K562 (cell line): ENCODE measurements around the gene TMEM19. TPM values are rescaled to one million over a fixed set of nuclear protein-coding genes. Genes with fewer than 3 reads are reported as not detected.

Experiments
- ATF6 ChIP-seq: sonication (generic); formaldehyde crosslinking; IDR thresholded peaks from 2 replicates; pipeline ENCODE4 v1.4.0; 2020; ENCODE audit warnings: mild to moderate bottlenecking, missing genetic modification reagents
- CAMTA2 ChIP-seq: fragments of 250-450 bp; sonication (Bioruptor Pico); conservative IDR thresholded peaks from 2 replicates; pipeline ENCODE4 v1.5.1; 2022
- EGR1 ChIP-seq: fragments of 450-650 bp; conservative IDR thresholded peaks from 2 replicates; pipeline ENCODE4 v1.6.1; 2017; ENCODE audit warnings: mild to moderate bottlenecking
- GATA2 ChIP-seq: sonication (generic); formaldehyde crosslinking; IDR thresholded peaks from 2 replicates; pipeline ENCODE4 v1.4.0; 2020; ENCODE audit warnings: mild to moderate bottlenecking, missing genetic modification reagents
- HDAC8 ChIP-seq: fragments of 450-650 bp; IDR thresholded peaks from 2 replicates; pipeline ENCODE4 v1.6.1; 2016; ENCODE audit warnings: mild to moderate bottlenecking, missing genetic modification characterization, moderate library complexity, missing compliant biosample characterization
- MITF ChIP-seq: IDR thresholded peaks from 2 replicates; pipeline ENCODE4 v1.6.1; 2014; ENCODE audit warnings: antibody characterized with exemption
- NCOA4 ChIP-seq: fragments of 450-650 bp; IDR thresholded peaks from 2 replicates; pipeline ENCODE4 v1.6.1; 2018; ENCODE audit warnings: mild to moderate bottlenecking; ENCODE audit not compliant: partially characterized antibody
- NONO ChIP-seq, 2 experiments: fragments of 200-400 bp in 1 of 2; fragments of 450-650 bp in 1 of 2; formaldehyde crosslinking in 1 of 2; IDR thresholded peaks; 2 replicates each; pipeline ENCODE4 v1.6.1; 2017; ENCODE audit warnings: low read depth in 2 of 2, mild to moderate bottlenecking in 2 of 2, moderate library complexity in 2 of 2, low read length in 1 of 2
- TFAM ChIP-seq: fragments of 250-450 bp; sonication (Bioruptor Pico); conservative IDR thresholded peaks from 2 replicates; pipeline ENCODE4 v1.5.0; 2021; ENCODE audit warnings: mild to moderate bottlenecking, moderate library complexity
- TSHZ1 ChIP-seq: fragments of 250-450 bp; sonication (Bioruptor Pico); IDR thresholded peaks from 2 replicates; pipeline ENCODE4 v1.4.0; 2020; ENCODE audit warnings: mild to moderate bottlenecking, moderate library complexity
- ZBTB11 ChIP-seq, 3 experiments: fragments of 200-800 bp in 1 of 3; fragments of 250-450 bp in 1 of 3; fragments of 450-650 bp in 1 of 3; sonication (Bioruptor Pico) in 1 of 3; sonication (Bioruptor generic) in 1 of 3; formaldehyde crosslinking in 1 of 3; IDR thresholded peaks; 2 replicates each; pipeline versions ENCODE4 v1.6.1 to v1.8.0; 2016 to 2022; ENCODE audit warnings: mild to moderate bottlenecking in 2 of 3, missing genetic modification characterization in 2 of 3, missing compliant biosample characterization in 1 of 3, moderate library complexity in 1 of 3
- ZNF121 ChIP-seq: sonication (generic); formaldehyde crosslinking; conservative IDR thresholded peaks from 2 replicates; pipeline ENCODE4 v1.8.0; 2022; ENCODE audit warnings: missing genetic modification reagents
- ZNF584 ChIP-seq: fragments of 200-800 bp; sonication (Bioruptor generic); IDR thresholded peaks from 2 replicates; pipeline ENCODE4 v1.6.1; 2016; ENCODE audit warnings: low read depth, mild to moderate bottlenecking, missing genetic modification characterization, missing compliant biosample characterization
- polyA plus RNA-seq, 8 experiments: library from polyadenylated mRNA; depleted of rRNA in 4 of 8; stranded (reverse) in 5 of 8; unstranded in 3 of 8; fragments of >200 nt; fragmentation: Nextera tagmentation in 2 of 8; fragmentation: Illumina TruSeq in 1 of 8; extraction: Ambion mirVana in 2 of 8; extraction: Trizol in 1 of 8; gene quantifications; 2 replicates each; pipeline versions ENCODE4 v1.2.1 to v1.2.3, GENCODE V29; 2011 to 2014; ENCODE audit warnings: inconsistent platforms in 1 of 8, missing spikeins in 1 of 8
- total RNA-seq, 7 experiments: library from RNA; depleted of rRNA in 6 of 7; stranded (reverse); fragments of >200 nt in 6 of 7; fragmentation: Illumina TruSeq in 2 of 7; extraction: Trizol in 2 of 7; gene quantifications; 2 replicates each; pipeline versions ENCODE4 v1.2.1 to v1.2.3, GENCODE V29; 2011 to 2021; ENCODE audit warnings: low replicate concordance in 1 of 7

TMEM19 gene
- total and polyA plus RNA-seq, 9 of the 15 experiments (the other 6 are each of a cell fraction or from before 2014, with no cell fraction given) = 8.2 to 24.2 (median 17.2) TPM

- no peak for TF ChIP-seq TSHZ1 (CRISPR knock-in tag)
- peak; percentile 48 for TF ChIP-seq EGR1
- peak; percentile 43; the same call in 1 of the 2 replicates for TF ChIP-seq GATA2 (CRISPR knock-in tag)
- TF ChIP-seq ATF6 (CRISPR knock-in tag) = peak; percentile 87; the same call in 1 of the 2 replicates
- no peak for TF ChIP-seq MITF
- no peak for TF ChIP-seq ZNF121
- TF ChIP-seq ZNF584 (CRISPR knock-in tag) = no peak
- TF ChIP-seq NONO (IDR thresholded peaks at IDR 0.05; ENCODE audit: low read depth in 2 of 2, low read length in 1 of 2) = no peak
- TF ChIP-seq HDAC8 = peak; percentile 69; the same call in 1 of the 2 replicates
- TF ChIP-seq TFAM (CRISPR knock-in tag) = no peak
- no peak for TF ChIP-seq NCOA4
- TF ChIP-seq CAMTA2 = no peak
- TF ChIP-seq ZBTB11 (CRISPR knock-in tag; IDR thresholded peaks at IDR 0.05) = peak in 1 of 3 experiments; percentile 39; a peak in 2 of 6 replicates
Measured at GRCh38 chr12:71662849-71663560, 22.9 kb upstream of the TMEM19 start (continued).
